Measurements from ENCODE around the gene ROR2.
A peak's percentile ranks its signal among the peaks of the same experiment; 100 is the strongest.
"Not testable (repeated sequence)": the region's sequence is repeated elsewhere in the genome, so short reads cannot be mapped to it uniquely, and the experiment has no call there.

The ROR2 gene

GRCh38 chr9:91817106-91817492, 132.9 kb downstream of the ROR2 start:
- no peak for DNase-seq (ENCODE audit: low read depth)

- DNase-seq (ENCODE audit: low read depth), result no peak
These were observed 133.7 kb downstream of the ROR2 start for GRCh38 chr9:91816356-91816755.

- DNase-seq (ENCODE audit: low read depth), result no peak
These were observed 134.1 kb downstream of the ROR2 start for GRCh38 chr9:91815896-91816295.

GRCh38 chr9:91814753-91815152, 135.3 kb downstream of the ROR2 start:
- no peak for DNase-seq (ENCODE audit: low read depth)

GRCh38 chr9:91814201-91814600, 135.8 kb downstream of the ROR2 start:
- no peak for DNase-seq (ENCODE audit: low read depth)

GRCh38 chr9:91813176-91813795, 136.7 kb downstream of the ROR2 start:
- no peak for DNase-seq (ENCODE audit: low read depth)

GRCh38 chr9:91812191-91812590, 137.8 kb downstream of the ROR2 start:
- DNase-seq (ENCODE audit: low read depth), result no peak

GRCh38 chr9:91811024-91811909, 138.8 kb downstream of the ROR2 start:
- no peak for DNase-seq (ENCODE audit: low read depth)

- no peak for DNase-seq (ENCODE audit: low read depth)
These were observed 139.6 kb downstream of the ROR2 start for GRCh38 chr9:91810286-91810905.

GRCh38 chr9:91809581-91810285, 140.3 kb downstream of the ROR2 start:
- DNase-seq (ENCODE audit: low read depth), result no peak

GRCh38 chr9:91807643-91808246, 142.3 kb downstream of the ROR2 start:
- DNase-seq (ENCODE audit: low read depth), result no peak

- no peak for DNase-seq (ENCODE audit: low read depth)
These were observed 145.0 kb downstream of the ROR2 start for GRCh38 chr9:91805031-91805430.

- DNase-seq (ENCODE audit: low read depth), result no peak
These were observed 145.9 kb downstream of the ROR2 start for GRCh38 chr9:91803970-91804752.

- DNase-seq (ENCODE audit: low read depth), result no peak
These were observed 146.7 kb downstream of the ROR2 start for GRCh38 chr9:91803151-91803940.

- DNase-seq (ENCODE audit: low read depth), result no peak
These were observed 147.6 kb downstream of the ROR2 start for GRCh38 chr9:91802391-91802790.

- DNase-seq (ENCODE audit: low read depth), result no peak
These were observed 149.5 kb downstream of the ROR2 start for GRCh38 chr9:91800473-91801030.

- DNase-seq (ENCODE audit: low read depth), result no peak
These were observed 150.8 kb downstream of the ROR2 start for GRCh38 chr9:91799113-91799744.

- DNase-seq (ENCODE audit: low read depth), result peak; percentile 15
These were observed 151.5 kb downstream of the ROR2 start for GRCh38 chr9:91798273-91799112.

- DNase-seq (ENCODE audit: low read depth), result not testable (repeated sequence)
These were observed 152.5 kb downstream of the ROR2 start for GRCh38 chr9:91797517-91797916.
